ENCODE data around the gene ZNF77. TPM values are rescaled to one million over a fixed set of nuclear protein-coding genes. Genes with fewer than 3 reads are reported as not detected.
A peak's percentile ranks its signal among the peaks of the same experiment; 100 is the strongest.
"Not testable (repeated sequence)": the region's sequence is repeated elsewhere in the genome, so short reads cannot be mapped to it uniquely, and the experiment has no call there.

ZNF77 gene
- total and polyA plus RNA-seq, 12 donors = 1.0 to 2.9 (median 2.3) TPM

DNA sequence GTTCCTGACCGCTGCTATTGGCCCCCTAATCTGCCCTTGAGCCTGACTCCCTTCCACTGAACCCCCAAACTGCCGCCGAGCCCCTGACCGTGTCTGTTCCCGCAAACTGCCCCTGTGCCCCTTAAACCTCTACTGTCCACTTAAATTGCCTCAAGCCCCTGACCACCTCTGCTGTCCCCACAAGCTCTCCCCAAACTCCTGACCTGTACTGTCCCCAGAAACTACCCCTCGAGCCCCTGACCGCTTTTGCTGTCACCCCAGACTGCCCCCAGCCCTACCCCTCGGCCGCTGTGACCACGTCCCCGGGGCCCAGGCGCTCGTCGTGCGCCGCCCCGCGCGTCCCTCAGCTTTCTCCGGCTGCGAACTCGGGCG lies 382 bp downstream of the ZNF77 start:
- H3K27ac ChIP-seq = peak overlapping the region in 9 of 10 donors; percentile 49 to 95 (median 90)
- 3% methylated on average over 23 of the region's 23 CpGs for WGBS, 2 donors
- intact Hi-C loops (cut with DNase I) = loop anchor here in 6 of 10 donors (2.0 to 10.0 kb wide), 5 partner anchors 37 to 60 kb away; partner anchors contain the start of gene ZNF57 (in 3 of the 6)

DNA sequence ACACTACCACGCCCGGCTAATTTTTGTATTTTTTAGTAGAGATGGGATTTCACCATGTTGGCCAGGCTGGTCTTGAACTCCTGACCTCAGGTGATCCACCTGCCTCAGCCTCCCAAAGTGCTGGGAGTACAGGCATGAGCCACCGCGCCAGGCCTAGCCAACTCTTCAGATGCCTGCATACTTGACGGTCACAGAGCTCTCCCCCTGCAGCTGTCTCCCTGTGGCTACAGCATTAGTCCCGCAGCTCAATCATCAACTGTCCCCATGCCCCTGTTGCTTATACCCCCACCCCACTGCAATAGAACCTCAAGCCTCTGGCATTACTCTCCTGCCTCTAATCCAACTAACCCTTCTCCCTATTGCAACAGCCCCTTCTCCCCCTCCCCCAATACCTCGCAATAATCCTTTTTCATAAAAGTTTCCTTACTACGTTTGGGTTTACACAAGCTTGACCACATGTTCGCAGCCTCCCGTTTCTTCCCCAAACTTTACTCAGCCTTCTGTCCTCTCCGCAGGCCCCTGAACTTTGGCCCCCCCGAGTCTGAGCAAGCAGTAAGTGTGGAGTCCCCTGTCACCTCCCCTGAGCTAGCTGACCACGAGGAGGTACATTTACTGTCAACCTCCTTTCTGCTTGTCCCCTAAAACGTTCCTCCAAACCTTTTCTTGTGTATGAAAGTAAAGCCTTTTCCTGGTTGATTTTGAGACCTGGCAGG lies 1.7 kb downstream of the ZNF77 start:
- intact Hi-C loops (cut with DNase I) = loop anchor here in 5 of 10 donors (5.0 to 10.0 kb wide), 4 partner anchors 36 to 58 kb away; partner anchors contain the start of gene ZNF57 (in 2 of the 5)
- TF ChIP-seq, protein P1, sequence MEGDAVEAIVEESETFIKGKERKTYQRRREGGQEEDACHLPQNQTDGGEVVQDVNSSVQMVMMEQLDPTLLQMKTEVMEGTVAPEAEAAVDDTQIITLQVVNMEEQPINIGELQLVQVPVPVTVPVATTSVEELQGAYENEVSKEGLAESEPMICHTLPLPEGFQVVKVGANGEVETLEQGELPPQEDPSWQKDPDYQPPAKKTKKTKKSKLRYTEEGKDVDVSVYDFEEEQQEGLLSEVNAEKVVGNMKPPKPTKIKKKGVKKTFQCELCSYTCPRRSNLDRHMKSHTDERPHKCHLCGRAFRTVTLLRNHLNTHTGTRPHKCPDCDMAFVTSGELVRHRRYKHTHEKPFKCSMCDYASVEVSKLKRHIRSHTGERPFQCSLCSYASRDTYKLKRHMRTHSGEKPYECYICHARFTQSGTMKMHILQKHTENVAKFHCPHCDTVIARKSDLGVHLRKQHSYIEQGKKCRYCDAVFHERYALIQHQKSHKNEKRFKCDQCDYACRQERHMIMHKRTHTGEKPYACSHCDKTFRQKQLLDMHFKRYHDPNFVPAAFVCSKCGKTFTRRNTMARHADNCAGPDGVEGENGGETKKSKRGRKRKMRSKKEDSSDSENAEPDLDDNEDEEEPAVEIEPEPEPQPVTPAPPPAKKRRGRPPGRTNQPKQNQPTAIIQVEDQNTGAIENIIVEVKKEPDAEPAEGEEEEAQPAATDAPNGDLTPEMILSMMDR (IDR thresholded peaks at IDR 0.05) = no peak
- Histone ChIP-seq H3K27ac (no peak overlapping the region), H3K4me3 (no peak overlapping the region), H3K9me3 (no peaks in the 10 kb centered on the region), H3K4me1 (peaks cover 0 to 24% (median 15%) of the 10 kb centered on the region in 9 donors), H3K36me3 (peaks cover 0 to 21% (median 9%) of the 10 kb centered on the region in 9 donors), H3K27me3 (no peaks in the 10 kb centered on the region)
- WGBS, 2 donors = 91 to 94% methylated on average over 14 of the region's 14 CpGs
- DNase-seq (no peak), ATAC-seq (no peak)

More for the DNA sequence above, 382 bp downstream of the ZNF77 start:
- Histone ChIP-seq H3K9me3 (no peaks in the 10 kb centered on the region), H3K4me1 (peaks cover 3 to 35% (median 25%) of the 10 kb centered on the region in 9 donors), H3K4me3 (peak overlapping the region; percentile 73 to 96 (median 82)), H3K27me3 (no peaks in the 10 kb centered on the region), H3K36me3 (peaks cover 0 to 8% (median 3%) of the 10 kb centered on the region in 9 donors)
- DNase-seq (no peak), ATAC-seq (peak in 1 of 8 donors; percentile 49)
- TF ChIP-seq, protein P1 (IDR thresholded peaks at IDR 0.05) = no peak

DNA sequence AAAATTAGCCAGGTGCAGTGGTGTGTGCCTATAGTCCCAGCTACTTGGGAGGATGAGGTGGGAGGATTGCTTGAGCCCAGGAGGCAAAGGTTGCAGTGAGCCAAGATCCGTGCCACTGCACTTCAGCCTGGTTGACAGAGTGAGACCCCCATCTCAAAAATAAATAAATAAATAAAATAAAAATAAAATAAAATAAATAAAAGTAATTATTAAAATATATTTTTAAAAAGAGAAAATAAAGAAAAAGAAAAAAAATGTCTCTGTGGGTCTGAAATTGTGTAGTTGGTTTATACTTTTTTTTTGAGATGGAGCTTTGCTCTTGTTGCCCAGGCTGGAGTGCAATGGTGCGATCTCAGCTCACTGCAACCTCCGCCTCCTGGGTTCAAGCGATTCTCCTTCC lies 8.9 kb downstream of the ZNF77 start:
- DNase-seq; H3K4me3 ChIP-seq; H3K27ac ChIP-seq; H3K27me3 ChIP-seq; H3K4me1 ChIP-seq; intact Hi-C loops (cut with DNase I); ATAC-seq: not testable (repeated sequence)
- Histone ChIP-seq H3K36me3 (peaks cover 10 to 94% (median 61%) of the 10 kb centered on the region in 9 donors), H3K9me3 (peaks cover 5 to 69% (median 29%) of the 10 kb centered on the region in 11 donors)
- WGBS, 2 donors = 96 to 100% methylated on average over 4 of the region's 4 CpGs

DNA sequence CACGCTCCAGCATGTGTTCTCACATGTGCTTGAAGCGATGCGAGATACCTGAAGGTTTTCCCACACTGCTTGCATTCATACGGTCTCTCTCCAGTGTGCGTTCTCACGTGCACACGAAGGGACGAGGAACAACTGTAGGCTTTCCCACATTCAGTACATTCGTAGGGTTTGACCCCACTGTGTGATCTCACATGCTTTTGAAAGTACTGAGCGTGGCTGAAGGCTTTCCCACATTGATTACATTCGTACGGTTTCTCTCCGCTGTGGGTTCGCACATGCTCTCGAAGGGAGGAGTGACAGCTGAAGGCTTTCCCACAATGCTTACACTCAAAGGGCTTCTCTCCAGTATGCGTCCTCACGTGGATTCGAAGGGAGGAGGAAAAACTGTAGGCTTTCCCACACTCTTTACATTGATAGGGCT lies 11.3 kb downstream of the ZNF77 start:
- DNase-seq = no peak
- TF ChIP-seq, protein P1 (IDR thresholded peaks at IDR 0.05) = no peak
- Histone ChIP-seq H3K27ac (no peak overlapping the region), H3K4me3 (no peak overlapping the region), H3K9me3 (peaks cover 5 to 75% (median 29%) of the 10 kb centered on the region in 11 donors), H3K36me3 (peaks cover 9 to 82% (median 50%) of the 10 kb centered on the region in 9 donors), H3K27me3 (no peaks in the 10 kb centered on the region), H3K4me1 (no peaks in the 10 kb centered on the region)
- intact Hi-C loops (cut with DNase I) = no loop called here
- 96 to 97% methylated on average over 18 of the region's 18 CpGs for WGBS, 2 donors
- ATAC-seq = no peak

DNA sequence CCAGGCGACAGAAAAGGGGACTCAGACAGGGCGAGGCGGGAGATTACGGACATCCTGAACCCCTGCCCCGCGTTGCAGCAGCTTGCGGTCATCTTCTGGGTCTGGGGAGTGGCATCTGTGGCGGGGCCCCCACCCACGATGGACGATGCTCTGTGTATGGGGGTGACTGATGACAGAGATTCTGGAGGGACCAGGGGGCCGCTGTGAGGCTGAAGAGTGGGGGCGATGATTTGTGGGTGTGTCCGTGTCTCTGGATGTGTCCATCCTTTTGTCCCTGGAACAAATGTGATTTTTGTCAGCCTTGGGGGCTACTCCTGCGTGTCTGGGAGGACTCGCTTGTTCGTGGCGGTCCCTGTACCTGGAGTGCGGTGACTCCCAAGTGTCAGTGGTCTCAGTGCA lies 17.7 kb downstream of the ZNF77 start:
- intact Hi-C loops (cut with DNase I) = no loop called here
- Histone ChIP-seq H3K27ac (no peak overlapping the region), H3K4me3 (no peak overlapping the region), H3K9me3 (peaks cover 0 to 17% (median 5%) of the 10 kb centered on the region in 11 donors), H3K4me1 (no peaks in the 10 kb centered on the region), H3K27me3 (no peaks in the 10 kb centered on the region), H3K36me3 (peaks cover 0 to 19% (median 0%) of the 10 kb centered on the region in 9 donors)
- ATAC-seq (peak in 1 of 8 donors; percentile 30), DNase-seq (no peak)
- TF ChIP-seq, protein P1 (IDR thresholded peaks at IDR 0.05) = no peak
- 93% methylated on average over 18 of the region's 18 CpGs for WGBS, 2 donors

Measured in heart right ventricle (tissue), 16 donors.